ENCODE data around the gene PRAMEF9.
"Not testable (repeated sequence)": the region's sequence is repeated elsewhere in the genome, so short reads cannot be mapped to it uniquely, and the experiment has no call there.

PRAMEF9 gene

DNA sequence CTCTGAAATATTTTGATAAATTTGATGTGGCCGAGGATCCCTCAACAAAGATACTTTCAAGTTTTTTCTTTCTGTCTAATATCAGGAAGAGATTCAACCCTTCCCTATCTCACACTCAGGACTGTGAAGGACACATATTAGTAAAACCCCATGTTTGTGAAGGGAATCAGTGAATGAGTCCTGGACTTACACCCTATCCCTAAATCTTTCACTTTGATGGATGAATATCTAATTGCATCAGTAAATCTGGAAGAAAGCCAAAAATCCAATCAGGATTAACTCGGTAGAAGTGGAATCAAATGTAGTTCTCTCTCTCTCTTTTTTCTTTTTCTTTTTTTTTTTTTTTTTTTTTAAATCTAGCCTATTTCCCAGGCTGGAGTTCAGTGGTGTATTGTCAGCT, at the start of gene PRAMEF9:
PRAMEF9 (plus strand) TSS at position 301 of the 400 bp plus-strand sequence. CDS start 3,433 bp downstream, outside the sequence.
- H3K27me3 Mint-ChIP-seq; H3K4me1 Mint-ChIP-seq; H3K36me3 Mint-ChIP-seq; ATAC-seq (ENCODE audit: low read depth); H3K27ac Mint-ChIP-seq; DNase-seq (ENCODE audit: low spot score in 2 of 2); H3K4me3 Mint-ChIP-seq; H3K9me3 Mint-ChIP-seq: not testable (repeated sequence)

DNA sequence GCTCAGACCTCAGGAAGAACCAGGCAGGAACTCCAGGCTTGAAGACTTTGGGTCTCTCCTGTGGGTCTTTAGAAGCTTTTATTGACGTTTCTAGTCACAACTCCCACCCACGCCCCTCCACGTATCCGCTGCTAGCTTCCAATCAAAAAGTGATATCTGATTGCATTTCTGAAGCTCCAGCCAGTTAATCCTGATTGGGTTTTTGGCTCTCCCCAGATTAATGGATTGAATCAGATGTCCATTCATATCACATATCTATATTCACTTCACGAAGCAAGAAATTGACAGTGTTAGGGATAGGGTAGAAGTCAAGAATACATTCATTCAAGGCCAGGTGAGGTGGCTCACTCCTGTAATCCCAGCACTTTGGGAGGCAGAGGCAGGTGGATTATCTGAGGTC, 15.7 kb upstream of the PRAMEF9 start, which contains the start of gene PRAMEF26:
PRAMEF26 (minus strand) TSS at position 101 of the 400 bp plus-strand sequence. CDS start 2,914 bp downstream, outside the sequence.
- H3K36me3 Mint-ChIP-seq; ATAC-seq (ENCODE audit: low read depth); DNase-seq (ENCODE audit: low spot score in 2 of 2); H3K4me1 Mint-ChIP-seq; H3K27me3 Mint-ChIP-seq; H3K9me3 Mint-ChIP-seq; H3K27ac Mint-ChIP-seq; H3K4me3 Mint-ChIP-seq: not testable (repeated sequence)

DNA sequence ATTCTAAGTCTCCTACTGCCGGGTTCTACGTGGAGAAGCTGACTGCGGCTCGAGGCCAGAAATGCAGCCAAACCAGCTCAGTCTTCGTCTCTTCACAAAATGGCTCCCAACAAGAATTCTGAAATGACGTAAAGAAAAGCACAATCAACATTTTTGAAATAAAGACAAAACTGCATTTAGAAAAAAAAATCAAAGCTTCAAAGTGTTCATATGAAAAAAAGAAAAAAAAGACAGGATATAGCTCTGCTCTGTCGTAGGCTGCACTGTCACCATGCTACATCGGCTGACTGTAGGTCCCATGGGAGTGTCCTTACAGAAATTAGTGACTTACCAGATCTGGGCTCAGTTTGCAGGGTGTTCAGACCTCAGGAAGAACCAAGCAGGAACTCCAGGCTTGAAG, 6.1 kb upstream of the PRAMEF9 start, which contains the start of gene HNRNPCL4:
HNRNPCL4 (minus strand) TSS at position 101 of the 400 bp plus-strand sequence. CDS start 164 bp downstream, outside the sequence.
- not testable (repeated sequence) for DNase-seq (ENCODE audit: low spot score in 2 of 2); ATAC-seq (ENCODE audit: low read depth); H3K27me3 Mint-ChIP-seq; H3K27ac Mint-ChIP-seq; H3K36me3 Mint-ChIP-seq; H3K4me3 Mint-ChIP-seq; H3K4me1 Mint-ChIP-seq; H3K9me3 Mint-ChIP-seq

DNA sequence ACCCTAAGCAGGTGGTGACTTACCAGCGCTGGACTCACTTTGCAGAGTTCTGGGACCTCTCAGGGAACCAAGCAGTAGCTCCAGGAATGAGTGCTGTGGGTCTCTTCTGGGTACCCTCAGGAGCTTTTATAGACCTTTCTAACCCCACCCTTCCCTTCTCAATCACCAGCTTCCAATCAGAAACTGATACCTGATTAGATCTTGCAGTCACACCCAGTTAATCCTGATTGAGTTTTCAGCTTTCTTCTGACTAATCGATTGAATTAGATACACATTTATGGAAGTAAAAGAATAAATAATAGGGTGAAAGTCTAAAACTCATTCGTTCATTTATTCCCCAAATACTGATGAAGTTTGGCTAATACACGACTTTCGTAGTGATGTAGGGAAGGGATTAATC, 29.7 kb downstream of the PRAMEF9 start, which contains the start of gene PRAMEF13:
PRAMEF13 (minus strand) TSS at position 101 of the 400 bp plus-strand sequence. CDS start 1,820 bp downstream, outside the sequence.
- not testable (repeated sequence) for H3K4me3 Mint-ChIP-seq; H3K27ac Mint-ChIP-seq; DNase-seq (ENCODE audit: low spot score in 2 of 2); H3K9me3 Mint-ChIP-seq; H3K36me3 Mint-ChIP-seq; ATAC-seq (ENCODE audit: low read depth); H3K27me3 Mint-ChIP-seq; H3K4me1 Mint-ChIP-seq

DNA sequence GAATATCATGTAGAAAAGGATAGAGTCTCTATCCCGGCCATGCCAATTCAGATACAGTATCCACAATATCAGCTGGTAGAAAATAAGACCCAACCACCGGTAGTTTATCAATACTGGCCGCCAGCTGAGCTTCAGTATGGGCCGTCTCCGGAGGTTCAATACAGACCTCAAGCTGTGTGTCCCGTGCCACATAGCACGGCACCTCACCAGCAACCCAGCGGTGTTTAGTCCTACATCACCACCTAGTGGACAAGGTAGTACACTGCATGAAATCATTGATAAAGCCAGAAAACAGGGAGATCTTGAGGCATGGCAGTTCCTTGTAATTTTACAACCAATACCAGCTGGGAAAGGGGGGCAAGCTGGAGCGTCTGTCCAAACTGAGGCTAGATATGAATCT, 37.1 kb downstream of the PRAMEF9 start:
- H3K27ac Mint-ChIP-seq; H3K36me3 Mint-ChIP-seq; ATAC-seq (ENCODE audit: low read depth); H3K9me3 Mint-ChIP-seq; H3K27me3 Mint-ChIP-seq; DNase-seq (ENCODE audit: low spot score in 2 of 2); H3K4me1 Mint-ChIP-seq; H3K4me3 Mint-ChIP-seq: not testable (repeated sequence)

DNA sequence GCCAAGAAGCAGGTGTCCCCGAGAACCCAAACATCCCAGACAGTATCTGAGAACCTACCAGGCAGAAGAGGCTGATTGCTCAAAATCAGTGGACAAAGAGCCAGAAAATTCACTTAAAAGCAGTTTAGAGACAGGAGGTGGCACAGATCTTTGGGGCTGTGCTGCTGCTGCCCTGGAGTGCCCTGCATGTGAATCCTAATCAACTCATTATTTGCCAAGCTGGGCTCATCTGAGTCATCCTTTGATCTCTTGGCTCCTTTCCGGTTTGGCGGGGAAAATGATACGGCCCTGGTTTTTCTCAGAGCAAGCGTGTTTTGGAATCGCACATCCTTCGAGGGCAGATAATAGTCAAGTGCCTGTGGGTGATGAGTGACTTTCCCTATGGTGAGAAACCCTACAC, 45.0 kb downstream of the PRAMEF9 start:
- not testable (repeated sequence) for DNase-seq (ENCODE audit: low spot score in 2 of 2); H3K9me3 Mint-ChIP-seq; H3K36me3 Mint-ChIP-seq; ATAC-seq (ENCODE audit: low read depth); H3K4me1 Mint-ChIP-seq; H3K27me3 Mint-ChIP-seq; H3K4me3 Mint-ChIP-seq; H3K27ac Mint-ChIP-seq

DNA sequence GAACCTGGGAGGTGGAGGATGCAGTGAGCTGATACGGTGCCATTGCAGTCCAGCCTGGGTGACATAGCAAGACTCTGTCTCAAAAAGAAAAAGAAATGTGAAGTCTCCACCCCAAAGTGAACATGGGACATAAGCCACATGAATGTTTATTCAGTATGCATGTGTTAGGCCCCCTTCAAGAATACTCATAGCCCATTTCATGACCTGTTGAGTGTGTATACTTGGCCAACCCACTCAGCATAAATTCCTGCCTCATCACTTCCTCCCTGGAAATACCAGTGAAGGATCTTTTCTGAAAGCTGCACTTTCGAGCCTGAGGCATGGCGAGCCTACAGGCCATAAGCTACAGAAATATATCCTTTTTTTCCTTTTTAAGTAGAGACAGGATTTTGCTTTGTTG, 47.6 kb downstream of the PRAMEF9 start:
- H3K4me1 Mint-ChIP-seq; H3K27ac Mint-ChIP-seq; H3K36me3 Mint-ChIP-seq; ATAC-seq (ENCODE audit: low read depth); DNase-seq (ENCODE audit: low spot score in 2 of 2); H3K27me3 Mint-ChIP-seq; H3K4me3 Mint-ChIP-seq; H3K9me3 Mint-ChIP-seq: not testable (repeated sequence)

DNA sequence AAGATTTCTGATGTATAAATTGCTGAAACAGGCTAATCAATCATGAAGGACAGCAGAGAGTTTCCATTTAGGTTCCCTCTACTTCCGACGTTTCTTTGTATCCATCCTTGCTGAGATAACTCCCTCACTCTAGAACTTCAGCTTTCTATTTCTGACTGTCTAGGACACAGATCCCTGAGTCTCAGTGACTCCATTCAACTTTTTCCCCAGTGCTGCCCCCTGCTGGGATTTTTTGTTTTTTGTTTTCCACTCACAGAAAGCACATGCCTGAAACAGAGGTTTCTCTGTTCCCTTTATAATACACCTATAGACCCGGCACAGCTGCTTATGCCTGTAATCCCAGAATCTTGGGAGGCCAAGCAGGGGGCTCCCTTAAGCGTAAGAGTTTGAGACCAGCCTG, 51.1 kb downstream of the PRAMEF9 start:
- not testable (repeated sequence) for ATAC-seq (ENCODE audit: low read depth)

DNA sequence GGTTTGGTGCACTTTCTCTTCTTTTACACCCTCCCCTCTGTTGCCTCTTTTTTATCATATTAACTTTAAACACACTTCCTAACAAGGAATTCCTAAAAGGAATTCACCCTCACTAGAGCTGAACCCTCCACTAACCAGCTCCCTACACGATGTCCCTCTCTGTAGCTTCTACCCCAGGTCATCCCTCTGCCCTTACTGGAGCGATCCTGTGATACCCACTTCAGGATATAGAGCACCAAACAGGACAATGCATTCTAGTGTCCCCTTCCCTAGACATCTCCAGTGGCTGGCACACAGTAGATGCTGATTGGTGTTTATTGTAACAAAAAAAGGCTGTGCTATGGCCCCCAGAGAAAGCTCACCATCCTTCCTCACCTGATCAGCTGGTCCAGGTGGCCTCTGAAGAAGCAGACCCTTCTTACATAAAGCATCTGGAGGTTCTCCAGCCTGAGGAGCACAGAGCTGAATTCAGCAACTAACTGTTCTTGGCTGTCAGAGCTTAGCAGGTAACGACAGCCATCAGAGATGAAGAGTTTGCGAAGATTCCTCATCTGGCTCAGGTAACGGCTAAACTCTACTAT, 52.9 kb downstream of the PRAMEF9 start:
- DNase-seq (ENCODE audit: low spot score in 2 of 2) (peak in 1 of 2 donors; percentile 4), ATAC-seq (ENCODE audit: low read depth) (no peak)
- no peaks in the 10 kb centered on the region for H3K36me3 Mint-ChIP-seq
- H3K27ac Mint-ChIP-seq, result no peak overlapping the region
- H3K4me1 Mint-ChIP-seq, result no peaks in the 10 kb centered on the region
- no peaks in the 10 kb centered on the region for H3K9me3 Mint-ChIP-seq
- H3K27me3 Mint-ChIP-seq, result peaks cover 1% of the 10 kb centered on the region
- no peak overlapping the region for H3K4me3 Mint-ChIP-seq

More for the DNA sequence above, 51.1 kb downstream of the PRAMEF9 start:
- H3K9me3 Mint-ChIP-seq; DNase-seq (ENCODE audit: low spot score in 2 of 2); H3K36me3 Mint-ChIP-seq; H3K4me1 Mint-ChIP-seq; H3K27me3 Mint-ChIP-seq; H3K27ac Mint-ChIP-seq; H3K4me3 Mint-ChIP-seq: not testable (repeated sequence)

DNA sequence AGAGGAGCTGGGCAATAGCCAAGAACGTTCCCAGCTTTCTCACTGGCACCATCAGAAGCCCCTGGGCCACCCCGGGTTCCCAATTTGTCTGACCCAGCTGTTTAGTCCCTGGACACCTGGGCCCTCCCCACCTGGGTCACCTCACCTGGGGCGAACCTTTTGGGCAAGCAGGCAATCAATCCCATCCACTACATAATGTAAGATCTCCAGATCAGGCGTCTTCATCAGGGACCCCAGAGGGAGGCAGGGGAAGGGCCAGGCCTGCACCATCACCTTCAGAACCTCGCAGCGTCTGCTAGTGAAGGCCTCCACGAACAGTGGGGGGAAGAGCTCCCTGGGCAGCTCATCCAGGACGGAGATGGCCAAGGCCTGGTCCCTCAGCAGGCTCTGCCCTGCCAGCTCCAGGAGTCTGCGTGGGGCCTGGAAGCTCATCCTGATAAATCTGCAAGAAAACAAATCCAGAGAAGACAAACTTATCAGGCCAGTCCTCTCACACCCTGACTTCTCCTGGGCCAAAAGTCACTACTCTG, 54.1 kb downstream of the PRAMEF9 start, which contains the start of gene PRAMEF18:
PRAMEF18 (minus strand) TSS at position 480 of the 530 bp plus-strand sequence; CDS start at position 432, 48 bp downstream.
- H3K4me1 Mint-ChIP-seq; H3K27me3 Mint-ChIP-seq; H3K36me3 Mint-ChIP-seq; H3K27ac Mint-ChIP-seq; H3K9me3 Mint-ChIP-seq; ATAC-seq (ENCODE audit: low read depth); H3K4me3 Mint-ChIP-seq: not testable (repeated sequence)
- DNase-seq (ENCODE audit: low spot score in 2 of 2), result peak in 1 of 2 donors; percentile 2

DNA sequence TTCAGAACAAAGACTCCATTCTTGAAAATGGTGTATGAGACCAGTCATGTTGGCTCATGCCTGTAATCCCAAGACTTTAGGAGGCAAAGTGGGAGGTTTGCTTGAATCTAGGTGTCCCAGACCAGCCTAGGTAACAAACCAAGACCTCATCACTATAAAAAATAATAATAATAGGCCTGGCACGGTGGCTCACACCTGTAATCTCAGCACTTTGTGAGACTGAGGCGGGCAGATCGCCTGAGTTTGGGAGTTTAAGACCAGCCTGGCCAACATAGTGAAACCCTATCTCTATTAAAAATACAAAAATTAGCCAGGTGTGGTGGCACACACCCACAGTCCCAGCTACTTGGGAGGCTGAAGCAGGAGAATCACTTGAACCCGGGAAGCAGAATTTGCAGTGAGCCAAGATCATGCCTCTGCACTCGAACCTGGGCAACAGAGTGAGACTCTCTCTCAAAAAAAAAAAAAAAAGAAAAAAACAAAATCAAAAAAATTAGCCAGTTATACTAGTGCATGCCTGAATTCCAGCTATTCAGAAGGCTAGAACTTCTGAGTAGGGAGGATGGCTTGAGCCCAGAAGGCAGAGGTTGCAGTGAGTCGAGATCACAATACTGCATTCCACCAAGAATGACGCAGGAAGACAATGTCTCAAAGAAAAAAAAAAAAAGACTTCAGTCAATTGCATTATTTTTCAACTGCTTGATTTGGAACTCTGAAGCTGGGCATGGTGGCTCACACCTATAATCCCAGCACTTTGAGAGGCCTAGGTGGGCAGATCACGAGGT, 55.8 kb downstream of the PRAMEF9 start:
- not testable (repeated sequence) for ATAC-seq (ENCODE audit: low read depth); DNase-seq (ENCODE audit: low spot score in 2 of 2); H3K4me1 Mint-ChIP-seq; H3K9me3 Mint-ChIP-seq; H3K27me3 Mint-ChIP-seq; H3K36me3 Mint-ChIP-seq; H3K4me3 Mint-ChIP-seq; H3K27ac Mint-ChIP-seq

DNA sequence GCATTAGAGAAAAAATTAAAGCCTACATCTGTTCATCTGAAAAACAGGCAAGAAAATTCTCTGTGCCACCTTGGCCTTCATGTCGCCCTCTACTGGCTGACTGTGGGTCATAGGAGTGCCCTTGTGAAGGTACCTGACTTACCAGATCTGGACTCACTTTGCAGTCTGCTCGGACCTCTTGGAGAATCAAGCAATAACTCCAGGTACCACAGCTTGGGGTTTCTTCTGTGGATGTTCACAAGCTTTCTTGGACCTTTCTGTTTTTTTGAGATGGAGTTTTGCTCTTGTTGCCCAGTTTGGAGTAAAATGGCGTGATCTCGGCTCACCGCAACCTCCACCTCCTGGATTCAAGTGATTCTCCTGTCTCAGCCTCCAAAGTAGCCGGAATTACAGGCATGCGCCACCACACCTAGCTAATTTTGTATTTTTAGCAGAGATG, 56.7 kb downstream of the PRAMEF9 start:
- Mint-ChIP-seq H3K27ac (no peak overlapping the region), H3K4me1 (no peaks in the 10 kb centered on the region), H3K36me3 (no peaks in the 10 kb centered on the region), H3K9me3 (no peaks in the 10 kb centered on the region), H3K27me3 (peaks cover 1% of the 10 kb centered on the region), H3K4me3 (no peak overlapping the region)
- ATAC-seq (ENCODE audit: low read depth) (no peak), DNase-seq (ENCODE audit: low spot score in 2 of 2) (peak in 1 of 2 donors; percentile 14)
